SK-N-SH (cell line): Measurements from ENCODE around the gene TXNRD1.

Experiments
- CTCF ChIP-seq: fragments of 200-600 bp; sonication (generic); IDR thresholded peaks from 2 replicates; pipeline ENCODE4 v1.6.1; 2017; ENCODE audit warnings: antibody characterized with exemption, mild to moderate bottlenecking, moderate library complexity
- EP300 ChIP-seq, 2 experiments: IDR thresholded peaks; 2 replicates each; pipeline versions ENCODE4 v1.4.0 to v1.6.1; 2012; ENCODE audit warnings: borderline replicate concordance in 1 of 2, low read depth in 1 of 2, low read length in 1 of 2
- FOXM1 ChIP-seq: IDR thresholded peaks from 2 replicates; pipeline ENCODE4 v1.4.0; 2012; ENCODE audit warnings: low read depth, mild to moderate bottlenecking
- POLR2AphosphoS5 ChIP-seq: IDR thresholded peaks from 2 replicates; pipeline ENCODE4 v1.6.1; 2012; ENCODE audit warnings: low read depth, low read length
- RXRA ChIP-seq: IDR thresholded peaks from 2 replicates; pipeline ENCODE4 v1.4.0; 2012; ENCODE audit warnings: low read depth, mild to moderate bottlenecking, borderline replicate concordance
- TAF1 ChIP-seq: IDR thresholded peaks from 2 replicates; pipeline ENCODE4 v1.6.1; 2012; ENCODE audit warnings: low read depth, mild to moderate bottlenecking, low read length, moderate library complexity, borderline replicate concordance
- USF1 ChIP-seq: IDR thresholded peaks from 2 replicates; pipeline ENCODE4 v1.4.0; 2012; ENCODE audit warnings: low read depth, borderline replicate concordance
- YY1 ChIP-seq: IDR thresholded peaks from 2 replicates; pipeline ENCODE4 v1.4.0; 2012; ENCODE audit warnings: low read depth, mild to moderate bottlenecking

GRCh38 chr12:104313568-104314241, 98.1 kb downstream of the TXNRD1 start:
- no peak for TF ChIP-seq CTCF
- no peak for TF ChIP-seq YY1
- TF ChIP-seq TAF1, result no peak
- TF ChIP-seq RXRA, result no peak
- TF ChIP-seq USF1, result no peak
- no peak for TF ChIP-seq EP300 (IDR thresholded peaks at IDR 0.05; ENCODE audit: borderline replicate concordance in 1 of 2, low read depth in 1 of 2, low read length in 1 of 2)
- TF ChIP-seq FOXM1, result no peak
- no peak for TF ChIP-seq POLR2AphosphoS5
